PC-9 (cell line): ENCODE measurements around the gene LRRC30. TPM values are rescaled to one million over a fixed set of nuclear protein-coding genes. Genes with fewer than 3 reads are reported as not detected.

ENCODE experiments used
- Bru-seq: library from RNA; stranded (reverse); fragments of 400-500 nt; gene quantifications from one replicate; lab custom pipeline; 2021; lab: Mats Ljungman, UMichigan
- BruChase-seq, 2 experiments: library from RNA; stranded (reverse); fragments of 400-500 nt; gene quantifications; one replicate each; lab custom pipeline; 2021; lab: Mats Ljungman, UMichigan
- BruUV-seq: library from RNA; stranded (reverse); fragments of 400-500 nt; replicated peaks from 2 replicates; lab custom pipeline; 2021; lab: Mats Ljungman, UMichigan
- CTCF ChIA-PET: fragments of 300-600 bp; sonication (Branson Sonifier 250); formaldehyde crosslinking; loops from one replicate; lab custom pipeline; 2022; ENCODE audit warnings: antibody characterized with exemption; lab: Charles Lee
- POLR2A ChIA-PET: fragments of 300-600 bp; sonication (Branson Sonifier 250); formaldehyde crosslinking; loops from one replicate; lab custom pipeline; 2022; ENCODE audit warnings: antibody characterized with exemption; ENCODE audit not compliant: unreplicated experiment; lab: Charles Lee
- DNase-seq, 2 experiments: peaks; one replicate each; pipeline versions ENCODE4 v3.0.0 to v3.0.0-alpha.2; 2015 to 2022; ENCODE audit warnings: mixed read lengths in 1 of 2
- H2AFZ ChIP-seq: fragments of 200-600 bp; sonication (generic); 2 replicates; pipeline ENCODE4 v1.8.1; 2017; ENCODE audit warnings: antibody characterized with exemption
- H3F3A ChIP-seq: fragments of 200-600 bp; sonication (generic); 2 replicates; pipeline ENCODE4 v1.8.1; 2017; ENCODE audit warnings: antibody characterized with exemption, mild to moderate bottlenecking, low read depth; ENCODE audit not compliant: insufficient read depth
- H3K27ac ChIP-seq: fragments of 200-600 bp; sonication (generic); 2 replicates; pipeline ENCODE4 v1.6.1; 2016; ENCODE audit warnings: mixed run types
- H3K27me3 ChIP-seq: fragments of 200-600 bp; sonication (generic); 2 replicates; pipeline ENCODE4 v1.6.1; 2016; ENCODE audit warnings: low read depth, mixed run types; ENCODE audit not compliant: insufficient read depth
- H3K36me3 ChIP-seq: fragments of 200-600 bp; sonication (generic); 2 replicates; pipeline ENCODE4 v1.6.1; 2016; ENCODE audit warnings: low read depth, mixed run types
- H3K4me1 ChIP-seq: fragments of 200-600 bp; sonication (generic); replicated peaks from 2 replicates; pipeline ENCODE4 v1.6.1; 2016; ENCODE audit warnings: mixed run types; ENCODE audit not compliant: insufficient read depth
- H3K4me2 ChIP-seq: fragments of 200-600 bp; sonication (generic); 2 replicates; pipeline ENCODE4 v1.6.1; 2017; ENCODE audit warnings: mixed run types
- H3K4me3 ChIP-seq: fragments of 200-600 bp; sonication (generic); 2 replicates; pipeline ENCODE4 v1.6.1; 2016; ENCODE audit warnings: mixed run types
- H3K79me2 ChIP-seq: fragments of 200-600 bp; sonication (generic); 2 replicates; pipeline ENCODE4 v1.6.1; 2017; ENCODE audit warnings: low read depth, mixed run types
- H3K9me2 ChIP-seq: fragments of 200-600 bp; sonication (generic); 2 replicates; pipeline ENCODE4 v1.8.1; 2017; ENCODE audit warnings: mild to moderate bottlenecking; ENCODE audit not compliant: insufficient read depth
- H3K9me3 ChIP-seq: fragments of 200-600 bp; sonication (generic); 2 replicates; pipeline ENCODE4 v1.8.1; 2016; ENCODE audit warnings: low read depth; ENCODE audit not compliant: insufficient read depth
- H4K20me1 ChIP-seq: fragments of 200-600 bp; sonication (generic); 2 replicates; pipeline ENCODE4 v1.8.1; 2017; ENCODE audit not compliant: insufficient read depth
- CTCF ChIP-seq: fragments of 200-600 bp; sonication (generic); conservative IDR thresholded peaks from 2 replicates; pipeline ENCODE4 v1.6.1; 2017; ENCODE audit warnings: mixed run types, antibody characterized with exemption, mild to moderate bottlenecking, moderate library complexity
- EZH2 ChIP-seq: fragments of 200-600 bp; sonication (generic); IDR thresholded peaks from 2 replicates; pipeline ENCODE4 v1.8.0; 2017; ENCODE audit warnings: antibody characterized with exemption, low read depth
- intact Hi-C: fragments of 100-400 bp; cut with micrococcal nuclease; formaldehyde crosslinking; loops from one replicate; pipeline ENCODE4 v1.10.0; 2022; ENCODE audit not compliant: unreplicated experiment
- long read RNA-seq: library from polyadenylated mRNA; stranded (forward); transcript quantifications from one replicate; pipeline ENCODE4 v2.0.0, GENCODE V29; 2022
- total RNA-seq: library from RNA; stranded (reverse); gene quantifications from 2 replicates; pipeline ENCODE4 v1.2.3, GENCODE V29; 2021

The LRRC30 gene
- total RNA-seq (not detected in 2 replicates), Bru-seq, nascent RNA (not detected), BruChase-seq, experiment 1, labeled RNA remaining after a 2-hour chase (not detected), BruChase-seq, experiment 2, labeled RNA remaining after a 6-hour chase (not detected)
- long read RNA-seq: 0 reads

DNA sequence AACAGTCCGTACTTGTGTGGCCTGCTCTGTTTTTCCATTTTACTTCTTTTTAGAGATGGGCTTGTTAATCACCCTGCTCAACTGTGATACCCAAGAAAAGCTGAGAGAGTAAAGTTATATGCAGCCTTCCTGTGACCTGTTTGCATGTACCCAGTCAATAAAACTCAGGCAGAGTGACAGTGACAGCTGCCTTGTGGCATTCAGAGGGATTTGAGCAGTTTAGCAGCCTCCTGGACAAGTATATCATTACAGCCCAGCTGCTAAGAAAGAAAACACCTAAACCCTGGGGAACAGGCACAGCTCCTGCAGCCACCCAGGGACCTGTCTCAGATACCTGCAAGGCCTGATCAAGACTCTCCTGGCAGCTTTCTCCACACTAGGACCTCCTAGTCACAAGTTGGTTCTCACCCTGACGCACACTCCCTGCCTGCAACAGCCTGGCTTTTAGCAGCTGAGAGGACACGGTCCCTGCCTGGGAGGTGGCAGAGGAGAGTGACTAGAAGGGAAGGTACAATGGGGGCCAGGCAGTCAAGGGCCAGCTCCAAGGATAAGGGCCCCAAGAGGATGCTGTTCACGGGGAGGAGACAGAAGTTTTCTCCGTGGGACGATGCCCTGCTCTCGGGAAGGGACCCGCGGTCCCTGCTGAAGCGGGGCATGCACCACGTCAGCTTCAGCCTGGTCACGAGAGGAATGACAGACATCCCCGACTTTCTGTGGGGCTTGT is at the start of gene LRRC30:
Gene LRRC30 (plus strand): TSS at position 464 of the 724 bp plus-strand sequence. CDS start 50 bp downstream, at position 514.
- Histone ChIP-seq H3K27me3 (peaks cover 87% of the 10 kb centered on the region), H3K9me2 (no peaks in the 10 kb centered on the region), H3K79me2 (no peaks in the 10 kb centered on the region), H2AFZ (no peak within 1 kb of the TSS), H3K9me3 (no peaks in the 10 kb centered on the region), H3K4me1 (no peaks in the 10 kb centered on the region), H4K20me1 (no peaks in the 10 kb centered on the region), H3K4me2 (no peak within 1 kb of the TSS), H3F3A (no peaks in the 10 kb centered on the region), H3K4me3 (no peak within 1 kb of the TSS), H3K36me3 (no peaks in the 10 kb centered on the region), H3K27ac (no peak within 1 kb of the TSS)
- ChIA-PET POLR2A (interaction anchor here (0.6 kb wide), 1 partner anchor 13 kb away, joined by 3 read pairs; no protein-coding TSS in a partner anchor), CTCF (interaction anchor here (0.6 kb wide), 1 partner anchor 1975 kb away, joined by 3 read pairs; no protein-coding TSS in a partner anchor)
- intact Hi-C loops: no loop called here
- no peak for DNase-seq
- no TSS peak for BruUV-seq
- TF ChIP-seq CTCF: no peak
- no peak for TF ChIP-seq EZH2

DNA sequence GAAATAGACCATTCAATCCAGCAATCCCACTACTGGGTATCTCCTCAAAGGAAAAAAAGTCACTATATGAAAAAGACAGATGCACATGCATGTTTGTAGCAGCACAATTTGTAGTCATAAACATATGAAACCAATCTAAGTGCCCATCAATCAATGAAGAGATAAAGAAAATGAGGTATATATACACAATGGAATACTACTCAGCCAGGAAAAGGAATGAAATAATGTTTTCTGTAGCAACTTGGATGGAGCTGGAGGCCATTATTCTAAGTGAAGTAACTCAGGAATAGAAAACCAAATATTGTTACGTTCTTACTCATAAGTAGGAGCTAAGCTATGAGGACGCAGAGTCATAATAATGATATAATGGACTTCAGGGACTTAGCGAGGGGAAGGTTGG is 45.2 kb upstream of the LRRC30 start:
- H3K36me3 ChIP-seq: no peaks in the 10 kb centered on the region
- ChIA-PET CTCF (no interaction called here), POLR2A (no interaction called here)
- no TSS peak for BruUV-seq
- H2AFZ ChIP-seq: no peak overlapping the region
- H3F3A ChIP-seq: no peaks in the 10 kb centered on the region
- intact Hi-C loops: no loop called here
- H3K9me3 ChIP-seq: no peaks in the 10 kb centered on the region
- peaks cover 30% of the 10 kb centered on the region for H3K27me3 ChIP-seq
- H3K79me2 ChIP-seq: no peaks in the 10 kb centered on the region
- no peaks in the 10 kb centered on the region for H3K4me1 ChIP-seq
- H3K4me2 ChIP-seq: no peak overlapping the region
- H4K20me1 ChIP-seq: no peaks in the 10 kb centered on the region
- H3K9me2 ChIP-seq: no peaks in the 10 kb centered on the region
- no peak overlapping the region for H3K27ac ChIP-seq
- no peak overlapping the region for H3K4me3 ChIP-seq
- TF ChIP-seq CTCF: no peak
- no peak for TF ChIP-seq EZH2
- no peak for DNase-seq

GRCh38 chr18:7190547-7191156 is 40.2 kb upstream of the LRRC30 start:
- ChIA-PET CTCF (no interaction called here), POLR2A (no interaction called here)

More at GRCh38 chr18:7190547-7191156, 40.2 kb upstream of the LRRC30 start:
- peaks cover 51% of the 10 kb centered on the region for H3K27me3 ChIP-seq
- no peak for TF ChIP-seq CTCF
- no peak for TF ChIP-seq EZH2
- H3K79me2 ChIP-seq: no peaks in the 10 kb centered on the region
- no peak overlapping the region for H3K27ac ChIP-seq
- no peaks in the 10 kb centered on the region for H3K9me3 ChIP-seq
- no peak overlapping the region for H3K4me2 ChIP-seq
- intact Hi-C loops: no loop called here
- H3K4me3 ChIP-seq: no peak overlapping the region
- no peaks in the 10 kb centered on the region for H3F3A ChIP-seq
- H2AFZ ChIP-seq: no peak overlapping the region
- H3K9me2 ChIP-seq: no peaks in the 10 kb centered on the region
- DNase-seq: no peak
- H3K36me3 ChIP-seq: no peaks in the 10 kb centered on the region
- no TSS peak for BruUV-seq
- H3K4me1 ChIP-seq: no peaks in the 10 kb centered on the region
- H4K20me1 ChIP-seq: no peaks in the 10 kb centered on the region
